HEK293T (cell line): ENCODE data around the gene GNB5.

Experiments used
- CTCF ChIA-PET: fragments of 350-600 bp; formaldehyde crosslinking; extraction: SDS; loops from one replicate; lab custom pipeline; 2021; ENCODE audit warnings: antibody characterized with exemption, inconsistent platforms; lab: Yijun Ruan, JAX
- POLR2A ChIA-PET: fragments of 350-600 bp; formaldehyde crosslinking; extraction: SDS; loops from one replicate; lab custom pipeline; 2020; ENCODE audit warnings: antibody characterized with exemption, inconsistent platforms; lab: Yijun Ruan, JAX
- DNase-seq: peaks from one replicate; pipeline ENCODE4 v3.0.0; 2012; ENCODE audit warnings: mixed read lengths; ENCODE audit errors: extremely low spot score
- ARNT ChIP-seq: fragments of 450-650 bp; IDR thresholded peaks from 2 replicates; pipeline ENCODE4 v1.6.1; 2017; ENCODE audit warnings: mild to moderate bottlenecking
- BHLHE40 ChIP-seq: fragments of 450-650 bp; IDR thresholded peaks from 2 replicates; pipeline ENCODE4 v1.6.1; 2016; ENCODE audit warnings: mild to moderate bottlenecking, moderate library complexity, borderline replicate concordance
- CTBP1 ChIP-seq: fragments of 450-650 bp; IDR thresholded peaks from 2 replicates; pipeline ENCODE4 v1.6.1; 2016; ENCODE audit warnings: borderline replicate concordance
- ELF4 ChIP-seq: fragments of 450-650 bp; IDR thresholded peaks from 2 replicates; pipeline ENCODE4 v1.6.1; 2017; ENCODE audit warnings: antibody characterized with exemption
- FOXA1 ChIP-seq: fragments of 450-650 bp; IDR thresholded peaks from 2 replicates; pipeline ENCODE4 v1.6.1; 2016; ENCODE audit warnings: mild to moderate bottlenecking
- FOXK2 ChIP-seq: fragments of 450-650 bp; IDR thresholded peaks from 2 replicates; pipeline ENCODE4 v1.6.1; 2016; ENCODE audit warnings: mild to moderate bottlenecking
- FOXM1 ChIP-seq: fragments of 450-650 bp; IDR thresholded peaks from 2 replicates; pipeline ENCODE4 v1.6.1; 2017; ENCODE audit warnings: mild to moderate bottlenecking, borderline replicate concordance
- HDGF ChIP-seq: fragments of 450-650 bp; IDR thresholded peaks from 2 replicates; pipeline ENCODE4 v1.6.1; 2017; ENCODE audit warnings: antibody characterized with exemption, borderline replicate concordance
- L3MBTL2 ChIP-seq: fragments of 450-650 bp; conservative IDR thresholded peaks from 2 replicates; pipeline ENCODE4 v1.6.1; 2016; ENCODE audit warnings: mild to moderate bottlenecking
- LEF1 ChIP-seq: fragments of 450-650 bp; IDR thresholded peaks from 2 replicates; pipeline ENCODE4 v1.6.1; 2017; ENCODE audit warnings: mild to moderate bottlenecking, borderline replicate concordance
- NFRKB ChIP-seq: fragments of 450-650 bp; IDR thresholded peaks from 2 replicates; pipeline ENCODE4 v1.6.1; 2016; ENCODE audit warnings: mild to moderate bottlenecking, moderate library complexity
- SP1 ChIP-seq: fragments of 450-650 bp; IDR thresholded peaks from 2 replicates; pipeline ENCODE4 v1.6.1; 2017
- SUZ12 ChIP-seq: fragments of 450-650 bp; IDR thresholded peaks from 2 replicates; pipeline ENCODE4 v1.6.1; 2016; ENCODE audit warnings: mild to moderate bottlenecking
- TARDBP ChIP-seq: fragments of 450-650 bp; IDR thresholded peaks from 2 replicates; pipeline ENCODE4 v1.6.1; 2016
- ZNF384 ChIP-seq: fragments of 450-650 bp; IDR thresholded peaks from 2 replicates; pipeline ENCODE4 v1.6.1; 2016
- TF ChIP-seq, protein P1 (sequence below): fragments of 450-650 bp; IDR thresholded peaks from 2 replicates; pipeline ENCODE4 v1.6.1; 2016

The GNB5 gene

DNA sequence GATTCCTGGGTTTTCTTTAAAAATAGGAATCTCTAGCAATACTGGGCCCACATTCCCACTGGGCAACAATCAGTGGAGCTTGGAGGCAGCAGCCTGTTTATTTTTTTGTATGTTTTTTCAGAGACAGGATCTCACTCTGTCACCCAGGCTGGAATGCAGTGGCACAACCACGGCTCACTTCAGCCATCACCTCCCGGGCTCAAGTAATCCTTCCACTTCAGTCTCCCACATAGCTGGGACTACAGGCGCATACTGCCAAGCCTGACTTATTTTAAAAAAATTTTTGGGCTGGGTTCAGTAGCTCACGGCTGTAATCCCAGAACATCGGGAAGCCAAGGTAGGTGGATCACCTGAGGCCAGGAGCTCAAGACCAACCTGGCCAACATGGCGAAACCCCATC is 29.1 kb upstream of the GNB5 start:
- TF ChIP-seq NFRKB = no peak
- TF ChIP-seq HDGF = no peak
- TF ChIP-seq FOXK2 = no peak
- no peak for DNase-seq
- ChIA-PET POLR2A (no interaction called here), CTCF (interaction anchor here (0.6 kb wide), 1 partner anchor 142 kb away, joined by 5 read pairs; no protein-coding TSS in a partner anchor)

DNA sequence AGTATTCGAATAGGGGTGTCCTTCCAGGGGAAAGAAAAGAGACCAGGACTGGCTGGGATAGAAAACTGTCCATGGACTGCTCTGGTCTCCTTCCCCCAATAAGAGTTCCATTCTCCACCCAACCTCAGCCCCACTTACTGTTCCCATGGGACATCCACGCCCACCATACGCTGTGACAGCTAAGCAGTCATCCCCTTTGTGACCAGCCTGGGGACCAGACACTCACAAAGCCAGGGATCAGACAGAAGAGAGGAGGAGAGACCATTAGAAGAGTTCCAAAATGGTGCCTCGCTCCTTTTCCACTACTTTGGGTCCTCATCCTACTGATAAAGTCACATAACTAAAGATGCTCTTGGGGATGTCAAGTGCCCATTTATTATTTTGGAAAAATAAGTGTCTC is 27.6 kb upstream of the GNB5 start:
- no peak for DNase-seq
- CTCF ChIA-PET = no interaction called here
- POLR2A ChIA-PET = no interaction called here
- no peak for TF ChIP-seq HDGF
- no peak for TF ChIP-seq FOXA1
- no peak for TF ChIP-seq FOXK2
- TF ChIP-seq L3MBTL2 = no peak

DNA sequence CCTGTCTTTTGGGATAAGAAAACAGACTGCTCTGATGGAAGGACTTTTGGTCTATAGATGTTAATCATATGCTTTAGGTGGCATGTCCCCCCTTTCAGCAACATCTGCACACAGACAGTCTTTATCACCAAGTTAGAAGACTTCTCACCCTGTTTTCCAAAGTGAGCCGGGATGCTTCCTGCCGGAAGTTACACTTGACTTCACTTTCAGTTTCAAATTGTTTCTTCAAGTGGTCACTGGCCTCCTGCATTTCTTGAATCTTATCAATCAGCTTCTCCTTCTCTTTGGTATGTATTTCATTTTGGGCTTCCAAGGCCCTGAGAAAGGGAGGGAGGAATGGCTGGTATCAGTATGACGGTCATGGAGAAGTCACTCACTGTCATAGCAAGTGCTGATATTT is 27.2 kb upstream of the GNB5 start:
- TF ChIP-seq ARNT = no peak
- no peak for TF ChIP-seq LEF1
- TF ChIP-seq, protein P1, sequence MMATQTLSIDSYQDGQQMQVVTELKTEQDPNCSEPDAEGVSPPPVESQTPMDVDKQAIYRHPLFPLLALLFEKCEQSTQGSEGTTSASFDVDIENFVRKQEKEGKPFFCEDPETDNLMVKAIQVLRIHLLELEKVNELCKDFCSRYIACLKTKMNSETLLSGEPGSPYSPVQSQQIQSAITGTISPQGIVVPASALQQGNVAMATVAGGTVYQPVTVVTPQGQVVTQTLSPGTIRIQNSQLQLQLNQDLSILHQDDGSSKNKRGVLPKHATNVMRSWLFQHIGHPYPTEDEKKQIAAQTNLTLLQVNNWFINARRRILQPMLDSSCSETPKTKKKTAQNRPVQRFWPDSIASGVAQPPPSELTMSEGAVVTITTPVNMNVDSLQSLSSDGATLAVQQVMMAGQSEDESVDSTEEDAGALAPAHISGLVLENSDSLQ = no peak
- no peak for TF ChIP-seq CTBP1
- TF ChIP-seq HDGF = no peak
- no peak for TF ChIP-seq SP1
- TF ChIP-seq FOXM1 = no peak
- TF ChIP-seq BHLHE40 = no peak
- TF ChIP-seq ELF4 = no peak
- no peak for TF ChIP-seq FOXA1
- no peak for TF ChIP-seq FOXK2
- TF ChIP-seq ZNF384 = no peak
- TF ChIP-seq SUZ12 = no peak
- no peak for TF ChIP-seq L3MBTL2
- no peak for TF ChIP-seq TARDBP
- TF ChIP-seq NFRKB = no peak
- no peak for DNase-seq
- CTCF ChIA-PET = no interaction called here
- POLR2A ChIA-PET = no interaction called here

DNA sequence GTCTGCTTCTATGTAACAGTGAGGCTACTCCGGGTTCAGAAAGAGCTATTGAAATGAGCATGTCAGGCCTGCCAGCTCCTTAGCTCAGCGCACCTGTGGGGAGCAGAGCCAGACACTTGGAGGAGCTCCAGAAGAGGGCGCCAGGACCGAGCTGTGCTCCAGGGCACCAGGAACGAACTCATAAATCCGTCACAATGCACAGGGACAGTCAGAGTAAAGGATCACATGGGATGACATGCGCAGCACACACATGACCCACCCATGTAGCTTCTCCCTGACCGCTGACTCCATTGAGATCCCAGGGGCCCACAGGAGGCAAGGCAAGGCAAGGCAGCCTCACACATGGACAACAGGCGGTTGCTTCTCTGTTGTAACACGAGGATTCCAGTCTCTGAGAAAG is 26.0 kb upstream of the GNB5 start:
- TF ChIP-seq LEF1 = no peak
- ChIA-PET POLR2A (no interaction called here), CTCF (interaction anchor here (1.0 to 1.8 kb wide), 5 partner anchors 9 to 33 kb away, joined by 3 to 5 read pairs (median 3); no protein-coding TSS in a partner anchor)
- peak; percentile 8 for DNase-seq

DNA sequence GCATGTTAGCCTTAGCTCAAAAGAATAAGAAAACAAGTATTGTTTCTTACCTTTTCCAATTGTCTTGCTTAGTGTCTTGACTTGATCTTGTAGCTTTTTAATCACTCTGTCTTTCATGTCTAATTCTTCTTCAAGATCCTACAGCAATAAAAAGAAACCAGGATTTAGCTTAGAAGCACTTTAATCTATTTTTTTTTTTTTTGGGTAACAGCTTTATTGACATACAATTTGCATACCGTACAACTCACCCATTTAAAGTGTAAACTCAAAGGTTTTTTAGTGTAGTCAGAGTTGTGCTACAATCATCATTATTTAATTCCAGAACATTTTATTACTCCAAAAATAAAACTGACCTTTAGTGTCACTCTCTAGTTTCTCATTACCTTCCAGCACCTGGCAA is 23.4 kb upstream of the GNB5 start:
- ChIA-PET CTCF (interaction anchor here (1.2 kb wide), 1 partner anchor 13 kb away, joined by 3 read pairs; no protein-coding TSS in a partner anchor), POLR2A (no interaction called here)
- no peak for DNase-seq
- TF ChIP-seq SP1 = no peak
- TF ChIP-seq, protein P1 = no peak
- TF ChIP-seq FOXM1 = no peak
- TF ChIP-seq BHLHE40 = no peak
- no peak for TF ChIP-seq CTBP1
- TF ChIP-seq ELF4 = no peak

DNA sequence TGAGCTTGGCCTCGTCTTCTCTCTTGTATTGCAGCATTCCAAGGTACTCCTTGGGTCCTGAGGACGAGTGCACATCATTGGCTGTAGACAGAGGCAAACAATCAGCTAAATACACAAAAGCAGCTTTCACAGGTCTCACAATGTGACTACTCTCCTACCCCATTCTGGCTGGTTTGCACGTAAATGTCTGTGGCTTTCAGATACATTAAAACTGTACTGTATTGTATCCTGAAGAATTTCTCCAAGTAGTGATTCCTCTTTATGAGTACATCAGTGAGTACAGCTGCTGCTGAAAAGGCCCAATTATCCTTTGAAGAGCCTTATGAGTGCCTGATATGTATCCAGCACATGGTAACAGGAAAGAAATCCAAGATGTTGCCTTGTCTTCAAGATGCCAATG is 22.0 kb upstream of the GNB5 start:
- POLR2A ChIA-PET = no interaction called here
- TF ChIP-seq ELF4 = no peak
- TF ChIP-seq FOXA1 = no peak
- no peak for TF ChIP-seq ZNF384
- no peak for TF ChIP-seq FOXM1
- no peak for DNase-seq
- CTCF ChIA-PET = no interaction called here

DNA sequence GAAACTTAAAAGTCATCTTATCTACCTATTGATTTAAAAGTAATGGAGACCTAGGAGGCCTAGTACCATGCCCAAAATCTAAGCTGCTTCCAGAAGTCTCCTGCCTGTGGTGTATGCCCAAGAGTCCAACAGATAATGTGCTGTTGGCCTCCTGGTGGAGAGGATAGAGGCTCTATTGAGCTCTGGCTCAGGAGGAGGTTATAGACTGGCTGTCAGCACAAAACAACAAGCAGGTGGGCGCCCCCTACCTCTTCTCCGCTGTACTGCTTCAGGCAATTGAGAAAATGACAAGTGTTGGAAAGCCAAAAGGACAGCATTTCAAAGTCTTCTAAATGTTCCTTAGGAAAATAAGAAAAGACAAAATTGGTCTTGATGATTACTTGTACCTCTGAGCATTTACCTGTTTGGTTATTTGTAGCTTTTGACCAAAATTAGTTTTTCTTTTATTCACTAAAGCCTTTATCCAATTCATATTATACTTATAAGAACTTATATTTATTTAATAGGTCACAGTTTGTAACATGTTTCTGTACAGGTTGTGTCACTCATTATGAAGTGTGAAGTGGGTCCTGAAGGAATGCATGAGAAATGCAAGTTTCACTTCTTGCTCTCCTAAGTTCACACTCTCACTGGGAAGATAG is 17.2 kb upstream of the GNB5 start:
- POLR2A ChIA-PET = interaction anchor here (1.3 kb wide), 1 partner anchor 30 kb away, joined by 4 read pairs; no protein-coding TSS in a partner anchor
- DNase-seq = peak; percentile 71
- CTCF ChIA-PET = interaction anchor here (0.5 to 1.8 kb wide), 12 partner anchors 8 to 1369 kb away, joined by 3 to 10 read pairs (median 4); no protein-coding TSS in a partner anchor
- TF ChIP-seq, protein P1 = peak; percentile 3; the same call in 1 of the 2 replicates
- no peak for TF ChIP-seq NFRKB

DNA sequence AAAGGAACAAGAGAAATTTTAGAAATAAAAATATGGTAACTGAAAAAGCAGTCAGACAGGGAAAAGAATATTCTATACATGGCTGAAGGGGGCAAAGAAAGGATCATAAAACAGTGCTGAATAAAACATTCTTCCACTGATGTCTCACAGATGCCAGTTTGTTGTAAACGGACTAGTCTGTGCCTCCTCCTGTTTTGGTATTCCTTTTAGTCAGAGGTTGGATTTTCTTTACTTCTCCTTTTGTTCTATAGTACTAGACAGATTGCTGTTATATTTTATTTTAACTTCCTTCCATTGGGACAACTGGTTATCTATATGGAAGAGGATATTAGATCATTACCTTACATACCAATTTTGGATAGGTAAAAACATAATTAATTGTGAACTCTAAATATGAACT is 16.0 kb upstream of the GNB5 start:
- ChIA-PET POLR2A (no interaction called here), CTCF (interaction anchor here (1.8 kb wide), 1 partner anchor 42 kb away, joined by 5 read pairs; no protein-coding TSS in a partner anchor)
- no peak for DNase-seq
- TF ChIP-seq CTBP1 = no peak
- TF ChIP-seq FOXK2 = no peak
- TF ChIP-seq FOXA1 = no peak
- no peak for TF ChIP-seq TARDBP
- TF ChIP-seq, protein P1 = no peak
- TF ChIP-seq L3MBTL2 = no peak
- TF ChIP-seq NFRKB = no peak
- TF ChIP-seq FOXM1 = no peak
- TF ChIP-seq HDGF = no peak
- no peak for TF ChIP-seq ELF4
